ENCODE results near the gene PGAM2. TPM values are rescaled to one million over a fixed set of nuclear protein-coding genes. Genes with fewer than 3 reads are reported as not detected.

Gene PGAM2
- polyA plus RNA-seq, 1 experiment = 0.16 TPM

- Histone ChIP-seq H3K27me3 (ENCODE audit: control insufficient read depth, insufficient read depth, low read length) (no peaks in the 10 kb centered on the region), H3K36me3 (ENCODE audit: control insufficient read depth, insufficient read depth, low read length) (no peaks in the 10 kb centered on the region), H3K4me3 (ENCODE audit: low read depth, low read length) (no peak overlapping the region)
- TF ChIP-seq CTCF (IDR thresholded peaks at IDR 0.05; ENCODE audit: insufficient read depth, low read depth, low read length) = no peak
- CTCF ChIA-PET = interaction anchor here (1.1 to 1.3 kb wide), 2 partner anchors 11 to 97 kb away, joined by 4 to 6 read pairs; no protein-coding TSS in a partner anchor
- DNase-seq (ENCODE audit: low read depth) = no peak
- POLR2A ChIA-PET = interaction anchor here (0.6 kb wide), 1 partner anchor 16 kb away, joined by 6 read pairs; no protein-coding TSS in a partner anchor
These were observed 34.3 kb upstream of the PGAM2 start for GRCh38 chr7:44099669-44100068.

DNA sequence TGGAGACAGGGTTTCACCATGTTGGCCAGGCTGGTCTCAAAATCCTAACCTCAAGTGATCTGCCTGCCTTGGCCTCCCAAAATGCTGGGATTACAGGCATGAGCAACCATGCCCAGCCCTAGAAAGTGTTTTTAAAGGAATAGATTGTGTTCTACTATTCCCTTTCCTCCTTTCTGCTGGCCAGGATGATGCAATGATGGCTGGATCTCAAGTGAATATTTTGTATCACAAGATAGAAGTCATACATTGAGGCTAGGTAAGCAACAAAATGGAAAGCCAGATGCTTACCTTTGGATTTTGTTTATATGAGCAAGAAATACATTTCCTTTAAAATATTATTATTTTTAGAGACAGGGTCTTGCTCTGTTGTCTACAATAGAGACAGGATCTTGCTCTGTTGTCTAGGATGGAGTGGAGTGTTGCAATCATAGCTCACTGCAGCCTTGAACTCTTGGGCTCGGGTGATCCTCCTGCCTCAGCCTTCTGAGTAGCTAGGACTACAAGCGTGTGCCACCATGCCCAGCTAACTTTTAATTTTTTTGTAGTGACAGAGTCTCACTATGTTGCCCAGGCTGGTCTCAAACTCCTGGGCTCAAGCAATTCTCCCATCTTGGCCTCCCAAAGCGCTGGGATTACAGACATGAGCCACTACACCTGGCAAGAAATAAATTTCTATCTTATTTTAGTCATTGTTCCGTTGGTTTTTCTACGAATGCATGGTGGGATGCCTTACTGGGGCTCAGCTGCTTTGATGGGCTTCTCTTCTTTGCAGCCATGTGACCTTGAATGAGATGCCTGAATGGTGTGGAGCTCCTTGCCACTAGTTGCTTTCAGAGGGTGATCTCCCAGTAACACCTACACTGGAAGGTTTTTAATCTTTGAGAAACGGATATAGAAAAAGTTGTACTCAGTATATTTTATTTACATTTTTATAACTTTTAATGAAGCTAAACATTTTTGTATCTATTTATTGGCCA, 33.0 kb upstream of the PGAM2 start:
- no peak overlapping the region for H3K4me3 ChIP-seq (ENCODE audit: low read depth, low read length)
- no peaks in the 10 kb centered on the region for H3K36me3 ChIP-seq (ENCODE audit: control insufficient read depth, insufficient read depth, low read length)
- no peaks in the 10 kb centered on the region for H3K27me3 ChIP-seq (ENCODE audit: control insufficient read depth, insufficient read depth, low read length)
- no peak for DNase-seq (ENCODE audit: low read depth)
- TF ChIP-seq CTCF (IDR thresholded peaks at IDR 0.05; ENCODE audit: insufficient read depth, low read depth, low read length) = no peak
- CTCF ChIA-PET = interaction anchor here (0.9 to 1.7 kb wide), 4 partner anchors 10 to 98 kb away, joined by 4 to 6 read pairs (median 4); no protein-coding TSS in a partner anchor
- POLR2A ChIA-PET = no interaction called here

DNA sequence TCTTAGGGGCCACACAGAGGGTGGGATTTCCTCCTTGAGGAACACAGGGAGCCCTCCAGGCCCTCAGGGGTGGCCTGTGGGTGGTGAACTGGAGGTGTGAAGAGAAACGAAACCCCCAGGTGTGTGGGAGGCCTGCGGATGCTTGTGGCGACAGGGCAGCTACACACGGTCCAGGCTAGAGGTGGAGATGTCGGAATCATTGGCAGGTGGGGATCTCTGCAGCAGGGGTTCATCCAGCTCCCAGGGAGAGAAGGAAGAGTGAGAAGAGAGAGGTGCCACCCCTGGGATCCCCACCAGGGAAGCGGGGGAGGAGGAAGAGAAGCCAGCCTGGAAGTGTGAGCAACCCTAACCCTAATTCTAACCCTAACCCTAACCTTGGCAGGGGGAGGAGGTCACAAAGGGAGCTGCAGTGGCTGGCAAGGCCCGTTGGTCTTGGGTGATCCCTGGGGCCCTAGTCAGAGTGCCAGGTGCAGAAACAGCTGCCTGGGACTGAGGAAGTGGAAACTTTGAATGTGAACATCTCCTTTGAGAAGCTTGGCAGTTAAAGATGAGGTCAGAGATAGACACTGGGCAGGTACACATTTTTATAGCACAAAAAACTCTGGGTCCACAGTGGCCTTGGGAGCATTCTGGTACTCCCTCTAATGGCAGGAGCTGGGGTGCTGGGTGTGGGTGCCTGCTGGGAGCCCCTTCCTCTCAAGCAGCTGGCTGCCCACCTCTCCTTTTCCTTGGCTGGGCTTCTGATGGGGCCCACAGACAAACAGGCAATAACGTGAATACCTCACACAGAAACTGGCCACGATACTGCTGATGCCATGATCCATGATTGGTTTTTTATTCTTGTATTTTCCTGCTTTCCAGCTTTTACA, 31.9 kb upstream of the PGAM2 start:
- no peak for DNase-seq (ENCODE audit: low read depth)
- CTCF ChIA-PET = interaction anchor here (1.7 kb wide), 1 partner anchor 8 kb away, joined by 4 read pairs; no protein-coding TSS in a partner anchor
- POLR2A ChIA-PET = no interaction called here
- H3K27me3 ChIP-seq (ENCODE audit: control insufficient read depth, insufficient read depth, low read length) = no peaks in the 10 kb centered on the region
- no peak overlapping the region for H3K4me3 ChIP-seq (ENCODE audit: low read depth, low read length)
- TF ChIP-seq CTCF (IDR thresholded peaks at IDR 0.05; ENCODE audit: insufficient read depth, low read depth, low read length) = no peak
- no peaks in the 10 kb centered on the region for H3K36me3 ChIP-seq (ENCODE audit: control insufficient read depth, insufficient read depth, low read length)

GRCh38 chr7:44096326-44096881, 31.0 kb upstream of the PGAM2 start:
- no peak overlapping the region for H3K4me3 ChIP-seq (ENCODE audit: low read depth, low read length)
- POLR2A ChIA-PET = no interaction called here
- H3K27me3 ChIP-seq (ENCODE audit: control insufficient read depth, insufficient read depth, low read length) = no peaks in the 10 kb centered on the region
- no peak for TF ChIP-seq CTCF (IDR thresholded peaks at IDR 0.05; ENCODE audit: insufficient read depth, low read depth, low read length)
- DNase-seq (ENCODE audit: low read depth) = no peak
- H3K36me3 ChIP-seq (ENCODE audit: control insufficient read depth, insufficient read depth, low read length) = no peaks in the 10 kb centered on the region
- CTCF ChIA-PET = no interaction called here
